ENCODE data around the gene PLEKHG3. TPM values are rescaled to one million over a fixed set of nuclear protein-coding genes. Genes with fewer than 3 reads are reported as not detected.

PLEKHG3 gene
- total RNA-seq, 2 donors from 2014 or later, result 61.4 to 65.5 TPM

GRCh38 chr14:64728856-64729255 lies 24.6 kb downstream of the PLEKHG3 start:
- H3K27me3 Mint-ChIP-seq, result no peaks in the 10 kb centered on the region

GRCh38 chr14:64729386-64730060 lies 25.3 kb downstream of the PLEKHG3 start:
- peaks cover 62% of the 10 kb centered on the region for H3K4me1 Mint-ChIP-seq
- peaks cover 7% of the 10 kb centered on the region for H3K36me3 Mint-ChIP-seq (ENCODE audit: low read depth)
- H3K27me3 Mint-ChIP-seq, result no peaks in the 10 kb centered on the region
- H3K4me3 Mint-ChIP-seq, result peak overlapping the region; percentile 75
- H3K9me3 ChIP-seq (ENCODE audit: control insufficient read depth, low read length, poor library complexity, severe bottlenecking), result no peaks in the 10 kb centered on the region
- DNase-seq (no peak), ATAC-seq (no peak)
- H3K27ac Mint-ChIP-seq, result peak overlapping the region; percentile 96

More at GRCh38 chr14:64728856-64729255, 24.6 kb downstream of the PLEKHG3 start:
- Mint-ChIP-seq H3K4me1 (peaks cover 65% of the 10 kb centered on the region), H3K36me3 (ENCODE audit: low read depth) (peaks cover 4% of the 10 kb centered on the region), H3K27ac (peak overlapping the region; percentile 96), H3K4me3 (peak overlapping the region; percentile 75)
- DNase-seq (no peak), ATAC-seq (no peak)
- no peaks in the 10 kb centered on the region for H3K9me3 ChIP-seq (ENCODE audit: control insufficient read depth, low read length, poor library complexity, severe bottlenecking)

- Mint-ChIP-seq H3K27ac (peak overlapping the region; percentile 96), H3K36me3 (ENCODE audit: low read depth) (peaks cover 7% of the 10 kb centered on the region), H3K4me1 (peaks cover 63% of the 10 kb centered on the region), H3K27me3 (no peaks in the 10 kb centered on the region), H3K4me3 (peak overlapping the region; percentile 63)
- ATAC-seq, result no peak
- no peaks in the 10 kb centered on the region for H3K9me3 ChIP-seq (ENCODE audit: control insufficient read depth, low read length, poor library complexity, severe bottlenecking)
- DNase-seq, result no peak
These were observed 25.8 kb downstream of the PLEKHG3 start for GRCh38 chr14:64730061-64730440.

- Mint-ChIP-seq H3K27ac (peak overlapping the region; percentile 96), H3K4me3 (no peak overlapping the region), H3K4me1 (peaks cover 65% of the 10 kb centered on the region), H3K36me3 (ENCODE audit: low read depth) (peaks cover 7% of the 10 kb centered on the region), H3K27me3 (no peaks in the 10 kb centered on the region)
- H3K9me3 ChIP-seq (ENCODE audit: control insufficient read depth, low read length, poor library complexity, severe bottlenecking), result no peaks in the 10 kb centered on the region
- ATAC-seq, result no peak
- DNase-seq, result no peak
These were observed 26.5 kb downstream of the PLEKHG3 start for GRCh38 chr14:64730681-64731080.

- H3K27ac Mint-ChIP-seq, result peak overlapping the region; percentile 96
- no peaks in the 10 kb centered on the region for H3K27me3 Mint-ChIP-seq
- DNase-seq (no peak), ATAC-seq (no peak)
- no peak overlapping the region for H3K4me3 Mint-ChIP-seq
- peaks cover 63% of the 10 kb centered on the region for H3K4me1 Mint-ChIP-seq
- H3K9me3 ChIP-seq (ENCODE audit: control insufficient read depth, low read length, poor library complexity, severe bottlenecking), result no peaks in the 10 kb centered on the region
- peaks cover 7% of the 10 kb centered on the region for H3K36me3 Mint-ChIP-seq (ENCODE audit: low read depth)
These were observed 26.9 kb downstream of the PLEKHG3 start for GRCh38 chr14:64731141-64731581.

GRCh38 chr14:64732066-64732465 lies 27.8 kb downstream of the PLEKHG3 start:
- no peak overlapping the region for H3K4me3 Mint-ChIP-seq
- H3K9me3 ChIP-seq (ENCODE audit: control insufficient read depth, low read length, poor library complexity, severe bottlenecking), result no peaks in the 10 kb centered on the region
- H3K27me3 Mint-ChIP-seq, result no peaks in the 10 kb centered on the region
- peaks cover 57% of the 10 kb centered on the region for H3K4me1 Mint-ChIP-seq
- no peak for ATAC-seq
- no peak for DNase-seq
- H3K27ac Mint-ChIP-seq, result peak overlapping the region; percentile 96
- H3K36me3 Mint-ChIP-seq (ENCODE audit: low read depth), result peaks cover 7% of the 10 kb centered on the region

- Mint-ChIP-seq H3K27ac (peak overlapping the region; percentile 96), H3K4me1 (peaks cover 54% of the 10 kb centered on the region), H3K36me3 (ENCODE audit: low read depth) (peaks cover 7% of the 10 kb centered on the region), H3K27me3 (no peaks in the 10 kb centered on the region), H3K4me3 (no peak overlapping the region)
- DNase-seq (no peak), ATAC-seq (no peak)
- H3K9me3 ChIP-seq (ENCODE audit: control insufficient read depth, low read length, poor library complexity, severe bottlenecking), result no peaks in the 10 kb centered on the region
These were observed 28.4 kb downstream of the PLEKHG3 start for GRCh38 chr14:64732536-64733120.

GRCh38 chr14:64733321-64733720 lies 29.1 kb downstream of the PLEKHG3 start:
- Mint-ChIP-seq H3K4me3 (no peak overlapping the region), H3K27me3 (no peaks in the 10 kb centered on the region), H3K36me3 (ENCODE audit: low read depth) (peaks cover 7% of the 10 kb centered on the region), H3K4me1 (peaks cover 47% of the 10 kb centered on the region), H3K27ac (peak overlapping the region; percentile 96)
- DNase-seq (no peak), ATAC-seq (no peak)
- H3K9me3 ChIP-seq (ENCODE audit: control insufficient read depth, low read length, poor library complexity, severe bottlenecking), result no peaks in the 10 kb centered on the region

- Mint-ChIP-seq H3K27me3 (no peaks in the 10 kb centered on the region), H3K4me3 (peak overlapping the region; percentile 19), H3K27ac (peak overlapping the region; percentile 96), H3K4me1 (peaks cover 44% of the 10 kb centered on the region), H3K36me3 (ENCODE audit: low read depth) (peaks cover 7% of the 10 kb centered on the region)
- ATAC-seq (peak; percentile 52), DNase-seq (no peak)
- H3K9me3 ChIP-seq (ENCODE audit: control insufficient read depth, low read length, poor library complexity, severe bottlenecking), result no peaks in the 10 kb centered on the region
These were observed 29.7 kb downstream of the PLEKHG3 start for GRCh38 chr14:64733899-64734298.

- H3K4me3 Mint-ChIP-seq, result peak overlapping the region; percentile 61
- no peaks in the 10 kb centered on the region for H3K27me3 Mint-ChIP-seq
- no peak for DNase-seq
- no peaks in the 10 kb centered on the region for H3K9me3 ChIP-seq (ENCODE audit: control insufficient read depth, low read length, poor library complexity, severe bottlenecking)
- peaks cover 35% of the 10 kb centered on the region for H3K4me1 Mint-ChIP-seq
- no peak for ATAC-seq
- H3K36me3 Mint-ChIP-seq (ENCODE audit: low read depth), result peaks cover 4% of the 10 kb centered on the region
- H3K27ac Mint-ChIP-seq, result peak overlapping the region; percentile 96
These were observed 30.8 kb downstream of the PLEKHG3 start for GRCh38 chr14:64734990-64735389.

- ATAC-seq (no peak), DNase-seq (no peak)
- Mint-ChIP-seq H3K36me3 (ENCODE audit: low read depth) (peaks cover 12% of the 10 kb centered on the region), H3K4me3 (no peak overlapping the region), H3K27ac (no peak overlapping the region), H3K4me1 (peaks cover 33% of the 10 kb centered on the region), H3K27me3 (no peaks in the 10 kb centered on the region)
- no peaks in the 10 kb centered on the region for H3K9me3 ChIP-seq (ENCODE audit: control insufficient read depth, low read length, poor library complexity, severe bottlenecking)
These were observed 32.3 kb downstream of the PLEKHG3 start for GRCh38 chr14:64736271-64737169.

GRCh38 chr14:64737391-64738280 lies 33.4 kb downstream of the PLEKHG3 start:
- Mint-ChIP-seq H3K27ac (no peak overlapping the region), H3K27me3 (no peaks in the 10 kb centered on the region), H3K4me3 (no peak overlapping the region), H3K36me3 (ENCODE audit: low read depth) (peaks cover 14% of the 10 kb centered on the region), H3K4me1 (peaks cover 34% of the 10 kb centered on the region)
- ATAC-seq, result no peak
- H3K9me3 ChIP-seq (ENCODE audit: control insufficient read depth, low read length, poor library complexity, severe bottlenecking), result no peaks in the 10 kb centered on the region
- no peak for DNase-seq
